NCI-H2227 (cell line): ENCODE results near the gene GSTM3.
A peak's percentile ranks its signal among the peaks of the same experiment; 100 is the strongest.
"Not testable (repeated sequence)": the region's sequence is repeated elsewhere in the genome, so short reads cannot be mapped to it uniquely, and the experiment has no call there.

Source experiments
- DNase-seq: peaks from one replicate; lab custom pipeline; 2025; ENCODE audit not compliant: unreplicated experiment; lab: John Stamatoyannopoulos, UW

The GSTM3 gene

DNA sequence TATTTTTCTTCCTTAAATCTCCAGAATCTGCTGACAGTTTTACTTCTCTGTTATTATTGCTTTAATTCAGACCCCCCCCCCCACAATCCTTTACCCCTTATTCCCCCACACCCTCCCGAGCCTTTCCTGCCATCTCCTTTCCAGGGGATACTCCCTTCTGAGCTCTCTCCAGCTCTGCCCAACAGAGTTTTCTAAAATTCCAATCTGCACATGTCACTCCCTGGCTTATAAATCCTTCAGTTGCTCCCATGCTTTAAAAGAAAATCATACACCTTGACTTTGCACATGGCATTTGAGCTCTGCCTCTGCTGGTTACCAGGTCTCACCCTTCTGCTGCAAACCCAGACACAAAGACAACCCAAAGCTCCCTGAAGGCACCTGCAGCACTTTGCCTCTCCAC, 34.6 kb upstream of the GSTM3 start:
- no peak for DNase-seq

DNA sequence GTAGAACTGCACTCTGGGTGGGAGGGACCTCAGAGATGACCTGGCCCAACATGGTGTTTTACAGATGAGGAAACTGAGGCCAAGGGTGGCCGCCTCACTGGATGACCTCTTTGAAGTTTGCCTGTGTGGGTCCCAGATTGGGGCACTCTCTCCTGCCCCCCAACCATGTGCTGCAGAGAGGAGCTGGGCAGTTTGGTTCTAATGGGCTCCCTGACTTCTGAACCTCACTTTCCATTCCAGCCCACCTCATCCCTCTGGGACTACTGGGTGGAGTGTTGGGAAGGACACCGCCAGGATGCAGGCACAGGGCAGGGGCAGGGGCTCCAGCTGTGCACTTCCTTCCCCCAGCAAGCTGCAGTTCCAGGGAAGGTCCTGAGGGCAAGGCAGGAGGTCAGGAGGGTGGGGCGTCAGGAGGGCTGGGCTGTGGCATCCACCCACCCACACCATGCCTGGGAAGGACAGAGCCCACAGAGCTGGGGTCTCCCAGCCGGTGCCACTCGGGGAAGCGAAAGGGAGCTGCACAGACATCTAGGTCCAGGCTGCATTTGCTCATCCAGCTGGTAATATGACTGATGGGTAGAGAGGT, 33.2 kb upstream of the GSTM3 start:
- no peak for DNase-seq

DNA sequence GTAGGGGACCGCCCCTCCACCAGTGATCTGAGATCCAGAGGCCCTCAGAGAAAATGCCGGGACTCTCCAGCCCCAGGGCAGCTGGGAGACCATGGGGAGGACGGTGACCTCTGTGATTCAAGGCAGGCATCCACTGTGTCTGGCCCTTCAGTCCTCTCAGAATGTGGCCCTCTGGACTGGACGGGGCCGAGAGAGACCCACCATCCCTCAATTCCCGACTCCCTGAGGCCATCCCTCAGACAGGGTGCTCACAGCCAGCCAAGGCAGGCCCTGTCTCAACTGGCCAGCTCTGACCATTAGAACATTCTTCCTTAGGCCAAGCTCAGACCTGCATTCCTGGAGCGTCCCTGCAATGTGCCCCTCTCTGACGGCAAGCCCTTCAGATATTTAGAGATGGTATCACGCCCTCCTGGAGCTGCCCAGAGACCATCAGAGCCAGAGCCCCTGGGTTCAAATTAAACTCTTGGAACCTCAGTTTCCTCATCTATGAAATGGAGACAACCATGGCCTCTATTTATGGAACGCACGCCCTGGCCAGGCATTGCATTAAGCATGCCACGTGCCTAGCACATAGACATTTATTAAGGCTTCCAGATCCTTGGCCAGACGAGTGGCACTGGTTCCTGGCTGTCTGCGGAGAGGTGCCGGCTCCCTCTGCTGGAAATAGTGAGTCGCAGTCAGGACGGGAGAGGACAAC, 32.5 kb upstream of the GSTM3 start:
- DNase-seq = peak; percentile 86

DNA sequence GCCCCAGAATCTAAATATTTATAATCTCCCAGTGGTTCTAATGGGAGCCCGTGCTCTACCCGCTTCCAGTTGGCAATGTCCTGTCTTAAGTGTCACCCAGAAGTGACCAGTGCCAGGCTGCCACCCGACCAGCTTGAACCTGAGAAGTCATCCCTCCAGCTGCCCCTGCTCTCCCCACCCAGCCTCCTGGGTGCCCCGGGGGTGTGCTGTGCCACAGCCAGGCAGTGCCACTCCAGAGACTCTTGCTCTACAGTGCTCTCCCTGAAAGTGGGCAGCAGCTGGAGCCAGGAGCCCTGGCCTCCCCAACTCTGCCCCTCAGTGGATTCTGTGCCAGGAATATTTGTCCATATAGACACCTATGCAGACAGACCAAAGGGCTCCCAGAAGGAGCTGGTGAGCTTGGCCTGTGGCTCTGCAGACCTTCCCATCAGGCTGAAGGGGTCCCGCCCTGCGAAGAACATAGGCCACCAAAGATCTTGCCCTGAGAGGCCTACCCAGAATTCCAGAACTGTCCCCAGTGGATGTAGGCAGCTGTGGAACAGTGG, 31.9 kb upstream of the GSTM3 start:
- no peak for DNase-seq

DNA sequence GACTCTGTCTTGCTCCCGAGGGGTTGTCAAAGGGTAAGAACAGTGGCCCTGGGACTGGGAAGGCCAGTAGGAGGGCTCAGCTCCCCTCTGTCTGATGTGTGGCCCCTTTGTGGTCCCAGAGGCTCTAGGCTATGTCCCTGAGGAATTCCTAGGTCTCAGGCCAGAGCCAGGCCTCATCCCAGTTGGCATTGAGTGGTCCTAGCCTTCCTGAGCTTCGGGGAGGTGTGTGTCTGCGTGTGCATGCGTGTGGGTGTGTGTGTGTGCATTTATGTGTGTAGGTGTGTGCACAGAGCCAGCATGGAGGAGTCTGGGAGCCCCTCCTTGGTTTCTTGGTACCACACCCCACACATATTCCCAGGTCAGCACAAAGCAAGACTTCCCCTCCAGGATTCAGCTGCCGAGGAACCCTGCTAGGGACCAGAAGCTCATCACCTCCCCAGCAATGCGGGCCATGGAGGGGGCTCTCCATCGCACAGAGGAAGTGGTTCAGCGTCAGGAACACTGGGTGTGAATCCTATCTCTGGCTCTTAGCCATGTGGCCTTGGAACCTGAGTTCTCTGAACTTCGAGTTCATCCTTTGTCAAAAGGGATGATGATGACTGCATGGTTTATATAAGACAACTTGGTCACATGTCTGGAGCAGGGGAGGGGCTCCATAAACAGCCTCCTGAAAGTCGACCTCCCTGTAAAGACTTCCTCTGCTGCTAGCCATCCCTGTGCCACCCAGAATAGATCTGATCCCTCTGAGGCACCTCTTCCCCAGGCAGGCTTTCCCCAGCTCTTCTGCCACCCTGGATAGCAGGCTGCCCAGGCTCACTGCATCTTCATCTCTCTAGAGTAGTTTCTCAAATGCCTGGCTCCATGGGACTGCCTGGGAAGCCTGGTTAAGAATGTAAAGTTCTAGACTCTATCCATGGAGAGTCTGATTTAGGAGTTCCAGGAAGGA, 31.1 kb upstream of the GSTM3 start:
- DNase-seq = no peak

DNA sequence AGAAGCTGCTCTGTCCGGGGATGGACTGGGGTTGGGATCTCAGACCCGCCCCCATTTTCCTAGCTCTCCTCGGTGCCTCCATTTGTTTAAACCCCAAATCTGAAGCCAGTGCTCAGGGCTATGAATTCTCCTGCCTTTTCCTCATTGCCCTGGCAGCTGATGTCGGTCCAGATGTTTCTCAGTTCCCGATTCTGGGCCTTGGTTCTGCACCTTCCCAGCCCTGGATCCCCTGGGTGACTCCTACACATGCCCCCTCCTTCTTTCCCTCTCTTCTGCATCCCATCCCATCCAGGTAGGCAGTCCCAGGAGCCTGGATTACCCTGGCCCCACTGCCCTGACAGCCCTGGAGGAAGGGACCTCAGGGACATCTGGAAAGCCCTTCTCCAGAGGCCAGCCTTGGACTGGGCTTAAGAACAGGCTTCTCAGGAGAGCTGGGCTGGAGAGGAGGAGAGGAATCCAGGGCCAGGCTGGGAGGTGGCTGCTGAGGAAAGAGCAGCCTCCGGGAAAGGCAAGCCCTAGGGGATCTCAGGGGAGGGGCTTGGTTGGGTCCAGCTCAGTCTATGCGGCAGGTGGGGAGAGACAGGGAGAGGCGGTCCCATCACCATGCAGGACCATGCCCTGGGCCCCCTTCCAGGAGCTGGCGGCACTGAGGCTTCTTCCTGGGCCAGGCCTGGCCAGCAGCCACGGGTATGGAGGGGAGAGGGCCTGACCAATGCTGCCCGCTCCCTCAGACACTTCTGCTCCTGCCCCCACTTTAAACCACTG, 29.7 kb upstream of the GSTM3 start:
- no peak for DNase-seq

DNA sequence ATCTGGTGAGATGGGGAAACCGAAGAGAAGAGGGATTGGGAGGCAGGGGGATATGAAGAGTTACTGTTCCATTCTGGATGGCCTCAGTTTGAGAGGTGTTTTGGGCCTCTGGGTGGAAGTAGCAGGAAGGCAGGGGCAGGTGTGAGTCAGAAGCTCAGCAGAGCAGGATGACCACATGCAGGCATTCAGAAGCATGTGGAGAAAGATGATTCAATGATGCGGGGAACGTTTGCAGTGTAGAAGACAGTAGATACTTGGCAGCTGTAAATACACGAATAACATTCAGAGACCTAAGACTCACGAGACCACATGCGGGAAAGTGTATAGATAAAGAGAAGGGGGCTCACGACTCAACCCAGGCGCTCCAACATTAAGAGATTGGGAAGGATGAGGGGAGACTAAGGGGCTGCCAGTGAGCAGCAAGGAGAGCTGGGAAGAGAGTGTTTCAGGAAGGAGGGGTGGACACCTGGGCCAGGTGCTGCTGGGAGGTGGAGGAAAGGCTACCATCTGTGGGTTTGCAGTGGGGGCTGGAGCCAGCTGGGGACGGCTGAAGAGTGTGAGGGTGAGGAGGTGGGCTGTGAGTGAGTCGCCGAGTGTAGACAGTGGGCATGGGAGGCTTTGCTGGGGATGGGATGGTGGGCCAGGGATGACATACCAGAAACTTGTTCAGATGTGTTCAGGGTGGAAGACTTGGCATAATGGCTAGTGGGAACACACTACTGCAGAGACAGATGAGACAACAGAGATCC, 28.7 kb upstream of the GSTM3 start:
- no peak for DNase-seq

DNA sequence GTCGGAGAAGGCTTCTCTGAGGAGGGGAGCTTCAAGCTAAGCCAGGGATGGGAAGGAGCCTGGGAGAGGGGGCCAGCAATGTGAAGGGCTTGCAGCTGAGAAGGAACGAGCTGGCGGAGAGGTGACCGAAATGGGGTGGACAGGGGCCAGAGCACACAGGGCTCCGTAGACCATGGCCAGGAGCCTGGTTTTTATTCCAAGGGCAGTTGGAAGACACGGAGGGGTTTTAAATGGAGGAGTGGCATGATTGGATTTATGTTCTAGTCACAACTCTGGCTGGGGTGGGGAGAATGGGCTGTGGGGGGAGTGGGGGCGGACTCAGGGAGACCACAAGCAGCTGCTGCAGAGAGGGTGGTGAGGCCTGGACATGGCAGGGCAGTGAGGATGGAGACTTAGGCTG, 28.0 kb upstream of the GSTM3 start:
- DNase-seq = no peak

DNA sequence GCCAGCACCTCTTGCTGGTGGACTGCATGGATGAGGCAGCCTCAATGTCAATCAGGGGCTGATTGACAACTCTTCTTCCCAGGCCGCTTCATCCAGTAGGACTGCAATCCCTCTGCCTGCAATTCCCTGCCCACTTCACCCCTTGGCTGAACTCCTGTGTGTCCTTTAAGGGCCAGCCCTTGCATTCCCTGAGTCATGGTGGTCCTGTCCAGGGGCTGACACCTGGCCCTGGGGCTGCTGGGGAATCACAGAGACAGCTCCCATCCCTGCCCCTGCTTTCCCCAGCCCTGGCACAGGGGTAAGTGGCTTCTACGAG, 27.5 kb upstream of the GSTM3 start:
- DNase-seq = no peak

DNA sequence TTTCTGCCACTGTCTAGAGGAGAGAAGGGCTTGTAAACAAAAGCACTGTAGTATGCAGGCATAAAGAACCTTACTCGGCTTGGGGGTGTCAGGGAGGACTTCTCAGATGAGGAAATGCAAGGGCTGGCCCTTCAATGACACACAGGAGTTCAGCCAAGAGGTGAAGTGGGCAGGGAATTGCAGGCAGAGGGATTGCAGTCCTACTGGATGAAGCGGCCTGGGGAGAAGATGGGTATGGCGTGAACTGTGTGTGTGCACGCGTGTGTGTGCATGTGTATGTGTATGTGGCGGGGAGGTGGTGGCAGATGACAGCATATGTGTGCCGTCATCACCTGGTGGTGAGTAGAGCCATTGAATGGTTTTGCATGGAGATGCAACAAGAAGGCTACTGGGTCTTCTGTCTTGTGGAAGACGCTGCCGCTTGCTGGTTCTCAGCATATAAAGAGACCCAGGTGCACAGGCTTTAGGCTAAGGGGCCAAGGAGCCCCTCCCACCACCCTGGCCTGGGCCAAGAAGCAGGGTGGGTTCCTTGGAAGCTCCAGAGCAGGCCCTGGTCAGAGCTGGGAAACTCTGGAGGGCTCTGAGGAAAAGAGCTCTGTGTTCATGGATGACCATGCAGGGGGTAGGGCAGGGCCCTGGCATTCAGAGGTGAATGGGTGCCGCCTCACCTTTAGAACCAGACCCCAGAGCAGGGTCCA, 26.9 kb upstream of the GSTM3 start:
- no peak for DNase-seq

DNA sequence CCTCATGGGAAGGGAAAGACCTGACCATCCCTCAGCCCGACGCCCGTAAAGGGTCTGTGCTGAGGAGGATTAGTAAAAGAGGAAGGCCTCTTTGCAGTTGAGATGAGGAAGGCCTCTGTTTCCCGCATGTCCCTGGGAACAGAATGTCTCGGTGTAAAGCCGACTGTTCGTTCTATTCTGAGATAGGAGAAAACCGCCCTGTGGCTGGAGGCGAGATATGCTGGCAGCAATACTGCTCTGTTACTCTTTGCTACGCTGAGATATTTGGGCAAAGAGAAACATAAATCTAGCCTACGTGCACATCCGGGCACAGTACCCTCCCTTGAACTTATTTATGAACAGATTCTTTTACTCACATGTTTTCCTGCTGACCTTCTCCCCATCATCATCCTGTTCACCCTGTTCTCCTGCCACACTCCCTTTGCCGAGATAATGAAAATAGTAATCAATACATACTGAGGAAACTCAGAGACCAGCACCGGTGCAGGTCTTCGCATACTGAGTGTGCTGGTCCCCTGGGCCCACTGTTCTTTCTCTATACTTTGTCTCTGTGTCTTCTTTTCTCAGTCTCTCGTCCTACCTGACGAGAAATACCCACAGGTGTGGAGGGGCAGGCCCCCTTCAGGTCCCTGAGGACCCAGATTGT, 26.3 kb upstream of the GSTM3 start:
- DNase-seq = not testable (repeated sequence)

DNA sequence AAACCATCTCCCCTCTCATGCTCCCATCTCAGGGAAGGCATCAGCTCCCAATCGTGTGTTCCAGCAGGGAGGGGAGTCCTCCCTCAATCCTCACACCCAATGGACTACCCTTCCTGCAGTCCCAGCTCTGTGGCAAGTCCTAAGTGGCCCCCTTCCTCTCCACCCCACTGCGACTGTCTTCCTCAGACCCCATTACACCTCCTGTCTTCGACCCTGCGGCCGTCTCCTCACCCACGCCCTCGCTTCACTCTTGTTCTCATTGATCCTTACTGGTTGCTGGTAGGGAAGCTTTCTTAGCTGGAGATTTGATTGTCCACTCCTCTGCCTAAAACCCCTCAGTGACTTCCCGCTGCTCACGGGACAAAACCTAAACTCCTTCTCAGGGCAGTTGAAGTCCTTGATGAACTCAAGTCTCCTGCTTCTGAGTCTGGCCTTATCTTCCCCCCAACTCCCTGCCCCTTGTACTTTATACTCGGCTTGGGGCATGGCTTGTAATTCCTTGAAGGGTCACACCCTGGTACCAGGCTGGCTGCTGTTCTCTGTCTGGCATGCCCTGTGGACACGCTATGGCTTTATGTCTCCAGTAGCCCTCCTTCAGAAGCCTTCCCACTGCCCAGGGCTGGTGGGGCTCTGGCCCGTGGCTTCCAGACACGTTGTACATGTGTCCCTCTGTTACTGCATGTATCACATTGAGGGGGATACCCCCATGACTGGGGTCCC, 25.2 kb upstream of the GSTM3 start:
- DNase-seq = no peak

DNA sequence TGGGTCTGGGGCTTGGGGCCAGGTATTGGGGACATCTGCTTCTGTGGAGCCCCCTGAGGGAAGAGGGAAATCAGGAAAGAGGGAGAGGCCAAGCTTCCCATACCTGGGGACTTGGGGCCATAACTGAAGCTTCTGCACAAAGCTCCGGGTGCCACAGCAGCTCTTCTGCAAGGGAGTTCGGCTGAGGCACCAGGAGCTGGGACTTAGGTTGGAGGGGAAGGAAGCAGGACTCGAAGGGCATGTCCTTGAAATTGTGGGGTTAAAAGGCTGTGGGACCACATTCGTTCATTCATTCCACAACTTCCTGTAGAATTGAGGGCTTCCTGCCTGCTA, 24.6 kb upstream of the GSTM3 start:
- no peak for DNase-seq

DNA sequence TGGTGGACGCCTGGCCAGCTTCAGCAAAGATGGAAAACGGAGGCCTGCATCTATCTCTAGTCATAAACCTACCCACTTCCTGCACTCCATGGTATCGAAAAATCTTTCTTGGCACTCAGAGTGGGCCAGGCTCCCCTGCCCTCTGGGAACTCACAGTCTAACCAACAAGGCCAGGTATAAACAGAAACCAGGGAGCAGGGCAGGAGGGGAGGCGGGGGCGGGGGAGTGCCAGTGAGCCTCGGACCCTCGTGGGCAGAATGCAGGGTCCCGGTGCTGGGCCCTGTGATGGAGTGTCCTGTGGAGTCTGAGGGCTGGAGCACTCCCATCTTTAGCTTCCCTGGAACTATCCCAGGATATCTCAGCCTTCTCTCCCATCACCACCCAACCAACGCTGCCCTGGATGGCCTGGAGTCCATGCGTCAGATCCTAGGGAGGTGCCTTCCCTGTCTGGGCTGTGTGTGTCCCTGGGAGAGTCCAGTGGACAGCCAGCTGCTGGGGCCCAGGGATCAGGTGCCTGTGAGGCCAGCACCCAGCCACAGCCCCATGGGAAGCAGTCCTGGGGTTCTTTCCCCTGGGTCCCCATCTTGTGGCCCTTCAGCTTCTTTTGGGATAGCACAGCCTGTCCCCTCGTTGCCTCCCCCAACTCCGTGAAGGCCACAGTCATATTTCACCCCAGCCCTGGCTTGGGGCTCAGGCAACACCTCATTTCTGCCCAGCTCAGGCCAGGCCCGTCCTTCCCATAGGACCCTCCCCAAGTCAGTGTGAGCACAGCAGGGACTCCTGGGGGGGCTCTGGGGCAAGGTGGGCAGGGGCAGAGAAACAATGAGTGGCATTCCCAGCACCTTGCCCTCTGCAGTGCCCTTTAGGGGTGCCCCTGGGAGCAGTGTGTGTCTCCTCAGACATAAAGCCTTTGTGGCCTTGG, 24.0 kb upstream of the GSTM3 start:
- no peak for DNase-seq

DNA sequence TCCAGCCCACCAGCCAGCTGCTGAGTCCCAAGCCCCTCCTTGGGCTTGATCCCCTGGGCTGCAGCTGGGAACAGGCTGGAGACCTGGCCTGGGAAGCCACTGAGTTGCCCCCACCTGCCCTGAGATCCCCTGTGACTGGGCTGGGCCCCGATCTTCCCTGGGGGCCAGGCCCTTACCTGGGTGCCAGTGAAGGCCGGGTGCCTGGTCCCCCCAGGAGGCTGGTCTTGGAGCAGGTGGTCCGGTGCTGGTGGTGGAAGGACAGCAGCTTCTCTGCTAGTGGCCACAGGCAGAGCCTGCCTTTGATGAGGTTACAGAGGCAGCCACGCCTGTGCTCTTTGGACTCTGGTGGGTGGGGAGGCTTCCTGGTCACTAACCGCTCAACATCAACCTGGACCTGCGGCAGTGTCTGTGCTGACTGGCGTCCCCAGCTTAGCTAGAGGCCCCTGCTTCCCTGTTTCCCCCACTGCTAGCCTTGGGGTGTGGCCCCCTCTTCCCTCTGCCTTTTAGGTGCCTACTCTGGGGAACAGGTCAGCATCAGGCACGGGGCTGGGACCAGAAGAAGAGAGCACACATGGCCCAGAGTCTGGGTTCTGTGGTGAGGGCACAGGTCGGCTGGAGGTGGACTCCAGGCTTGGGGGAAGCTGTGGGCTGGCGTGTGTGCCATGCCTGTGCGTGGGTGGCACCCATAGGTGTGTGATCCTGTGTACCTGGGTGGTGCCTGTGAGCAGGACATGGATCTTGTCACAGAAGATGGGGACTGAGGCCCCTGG, 23.0 kb upstream of the GSTM3 start, which contains the start of gene EPS8L3:
TSS of gene EPS8L3 (minus strand) at position 278 of the 770 bp plus-strand sequence. CDS start 2,174 bp downstream, outside the sequence.
- no peak for DNase-seq

DNA sequence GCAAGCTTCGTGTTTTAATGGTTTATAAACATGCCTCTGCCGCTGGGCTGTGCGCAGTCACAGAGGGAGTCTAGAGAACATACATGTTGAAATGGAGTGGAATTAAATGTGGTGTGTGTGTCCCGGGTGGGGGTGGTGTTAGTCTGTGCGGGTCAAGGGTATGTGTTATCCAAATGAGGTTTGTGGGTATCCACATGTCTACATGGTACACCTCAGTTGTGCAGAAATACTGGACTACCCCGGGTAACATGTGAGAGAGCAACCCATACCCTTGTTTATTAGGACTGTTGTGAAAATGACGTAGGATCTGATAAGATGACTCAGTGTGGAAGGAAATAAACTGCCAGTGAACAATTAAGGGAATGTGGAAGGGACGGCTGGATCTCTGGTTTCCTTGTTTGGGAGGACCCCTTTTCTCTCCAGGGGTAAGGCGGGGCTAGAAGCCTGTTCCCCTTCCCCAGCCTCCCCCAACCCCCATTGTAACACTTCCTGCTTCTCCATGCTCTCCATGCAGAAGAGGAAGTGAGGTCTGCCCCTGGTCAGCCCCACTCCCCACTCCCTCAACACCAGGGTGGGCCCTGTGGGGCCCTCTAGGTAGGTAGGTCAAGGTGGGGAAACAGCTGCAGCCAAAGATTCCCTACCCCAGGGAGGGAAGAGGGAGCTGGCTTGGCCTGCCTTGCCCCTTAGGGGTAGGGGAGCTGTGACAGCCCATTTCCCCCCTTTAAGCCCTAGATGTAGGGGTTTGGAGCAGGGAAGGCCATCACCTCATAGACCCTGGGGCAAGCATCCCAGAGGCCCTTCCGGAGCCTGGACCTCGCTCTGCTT, 22.2 kb upstream of the GSTM3 start:
- no peak for DNase-seq
